ENCODE measurements around the gene MFSD6.
"Not testable (repeated sequence)": the region's sequence is repeated elsewhere in the genome, so short reads cannot be mapped to it uniquely, and the experiment has no call there.

Gene MFSD6

GRCh38 chr2:190407662-190408537 is at the start of gene MFSD6:
MFSD6 (plus strand) TSS chr2:190408355; CDS start chr2:190436030, 27,675 bp downstream.
- Histone ChIP-seq H3K36me3 (ENCODE audit: control insufficient read depth in 1 of 2, insufficient read depth in 2 of 2, low read length in 2 of 2) (no peaks in the 10 kb centered on the region), H3K9ac (ENCODE audit: low read depth in 1 of 2, low read length in 2 of 2) (peak within 1 kb of the TSS; percentile 75 to 88), H3K4me1 (ENCODE audit: control insufficient read depth in 1 of 2, insufficient read depth in 2 of 2, low read length in 2 of 2) (peaks cover 39 to 41% of the 10 kb centered on the region in 2 donors), H3K27ac (ENCODE audit: low read depth, low read length) (peak within 1 kb of the TSS; percentile 72), H3K4me3 (ENCODE audit: low read depth in 1 of 2, low read length in 2 of 2) (peak within 1 kb of the TSS; percentile 85 to 90), H3K9me3 (ENCODE audit: control insufficient read depth in 1 of 2, low read length in 2 of 2) (no peaks in the 10 kb centered on the region), H3K27me3 (ENCODE audit: control insufficient read depth in 1 of 2, insufficient read depth in 2 of 2, low read length in 2 of 2) (no peaks in the 10 kb centered on the region)

DNA sequence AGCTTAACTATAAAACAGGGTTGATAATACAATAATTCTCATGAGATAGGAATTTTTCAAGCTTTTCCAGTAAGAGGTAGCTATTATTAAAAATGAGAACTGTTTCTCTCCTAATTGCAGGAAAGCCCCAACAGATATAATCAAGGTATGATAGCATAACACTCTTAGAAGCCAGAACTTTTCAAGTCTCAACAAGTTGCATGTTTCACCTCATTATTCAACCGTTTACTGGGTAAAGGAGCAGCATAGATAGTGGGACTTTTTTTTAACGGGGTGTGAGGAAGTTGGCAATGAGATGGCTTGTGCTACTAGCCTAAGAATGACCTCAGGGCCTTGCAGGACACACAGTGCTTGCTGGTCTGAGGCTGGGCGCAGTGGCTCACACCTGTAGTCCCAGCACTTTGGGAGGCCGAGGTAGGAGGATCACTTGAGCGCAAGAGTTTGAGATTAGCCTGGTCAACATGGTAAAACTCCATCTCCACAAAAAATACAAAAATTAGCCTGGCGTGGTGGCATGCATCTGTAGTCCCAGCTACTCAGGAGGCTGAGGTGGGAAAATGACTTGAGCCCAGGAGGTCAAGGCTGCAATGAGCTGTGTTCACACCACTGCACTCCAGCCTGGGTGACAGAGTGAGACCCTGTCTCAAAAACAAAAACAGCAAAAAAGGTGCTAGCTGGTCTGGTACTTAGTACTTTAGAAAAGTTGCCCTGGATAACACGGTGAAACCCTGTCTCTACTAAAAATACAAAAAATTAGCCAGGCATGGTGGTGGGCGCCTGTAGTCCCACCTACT is 49.3 kb upstream of the MFSD6 start:
- H3K27me3 ChIP-seq (ENCODE audit: control insufficient read depth in 1 of 2, insufficient read depth in 2 of 2, low read length in 2 of 2); H3K36me3 ChIP-seq (ENCODE audit: control insufficient read depth in 1 of 2, insufficient read depth in 2 of 2, low read length in 2 of 2); H3K4me3 ChIP-seq (ENCODE audit: low read depth in 1 of 2, low read length in 2 of 2); H3K9me3 ChIP-seq (ENCODE audit: control insufficient read depth in 1 of 2, low read length in 2 of 2); H3K9ac ChIP-seq (ENCODE audit: low read depth in 1 of 2, low read length in 2 of 2); H3K27ac ChIP-seq (ENCODE audit: low read depth, low read length): not testable (repeated sequence)
- H3K4me1 ChIP-seq (ENCODE audit: control insufficient read depth in 1 of 2, insufficient read depth in 2 of 2, low read length in 2 of 2): peaks cover 27 to 46% of the 10 kb centered on the region in 2 donors

DNA sequence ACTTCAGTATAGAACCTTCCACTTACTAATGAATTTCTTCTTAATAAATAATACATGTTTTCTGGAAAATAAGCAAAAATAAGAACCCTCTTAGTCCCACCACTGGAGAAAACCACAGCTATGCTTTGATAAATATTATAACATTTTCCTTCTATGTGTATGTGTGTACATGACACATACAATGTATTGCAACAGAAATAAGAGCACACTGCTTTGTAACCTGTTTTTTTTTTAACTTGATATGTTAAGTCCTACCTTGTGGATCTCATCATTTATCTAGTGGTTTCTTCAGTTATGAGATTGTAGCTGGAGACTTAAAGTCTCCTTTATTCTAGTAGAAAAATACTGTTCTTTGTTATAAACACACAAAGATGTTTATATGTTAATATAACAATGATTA is 47.6 kb upstream of the MFSD6 start:
- Histone ChIP-seq H3K27ac (ENCODE audit: low read depth, low read length) (no peak overlapping the region), H3K9ac (ENCODE audit: low read depth in 1 of 2, low read length in 2 of 2) (peak overlapping the region in 1 of 2 donors; percentile 49)

GRCh38 chr2:190360965-190361364 is 47.2 kb upstream of the MFSD6 start:
- Histone ChIP-seq H3K36me3 (ENCODE audit: control insufficient read depth in 1 of 2, insufficient read depth in 2 of 2, low read length in 2 of 2) (peaks cover 4 to 23% of the 10 kb centered on the region in 2 donors), H3K4me1 (ENCODE audit: control insufficient read depth in 1 of 2, insufficient read depth in 2 of 2, low read length in 2 of 2) (peaks cover 23 to 32% of the 10 kb centered on the region in 2 donors), H3K4me3 (ENCODE audit: low read depth in 1 of 2, low read length in 2 of 2) (no peak overlapping the region), H3K9me3 (ENCODE audit: control insufficient read depth in 1 of 2, low read length in 2 of 2) (no peaks in the 10 kb centered on the region), H3K9ac (ENCODE audit: low read depth in 1 of 2, low read length in 2 of 2) (no peak overlapping the region), H3K27ac (ENCODE audit: low read depth, low read length) (no peak overlapping the region), H3K27me3 (ENCODE audit: control insufficient read depth in 1 of 2, insufficient read depth in 2 of 2, low read length in 2 of 2) (no peaks in the 10 kb centered on the region)

More for the DNA sequence above, 47.6 kb upstream of the MFSD6 start:
- peaks cover 23 to 33% of the 10 kb centered on the region in 2 donors for H3K4me1 ChIP-seq (ENCODE audit: control insufficient read depth in 1 of 2, insufficient read depth in 2 of 2, low read length in 2 of 2)
- H3K27me3 ChIP-seq (ENCODE audit: control insufficient read depth in 1 of 2, insufficient read depth in 2 of 2, low read length in 2 of 2): no peaks in the 10 kb centered on the region
- H3K36me3 ChIP-seq (ENCODE audit: control insufficient read depth in 1 of 2, insufficient read depth in 2 of 2, low read length in 2 of 2): peaks cover 2 to 19% of the 10 kb centered on the region in 2 donors
- H3K4me3 ChIP-seq (ENCODE audit: low read depth in 1 of 2, low read length in 2 of 2): peak overlapping the region in 1 of 2 donors; percentile 60
- H3K9me3 ChIP-seq (ENCODE audit: control insufficient read depth in 1 of 2, low read length in 2 of 2): no peaks in the 10 kb centered on the region

DNA sequence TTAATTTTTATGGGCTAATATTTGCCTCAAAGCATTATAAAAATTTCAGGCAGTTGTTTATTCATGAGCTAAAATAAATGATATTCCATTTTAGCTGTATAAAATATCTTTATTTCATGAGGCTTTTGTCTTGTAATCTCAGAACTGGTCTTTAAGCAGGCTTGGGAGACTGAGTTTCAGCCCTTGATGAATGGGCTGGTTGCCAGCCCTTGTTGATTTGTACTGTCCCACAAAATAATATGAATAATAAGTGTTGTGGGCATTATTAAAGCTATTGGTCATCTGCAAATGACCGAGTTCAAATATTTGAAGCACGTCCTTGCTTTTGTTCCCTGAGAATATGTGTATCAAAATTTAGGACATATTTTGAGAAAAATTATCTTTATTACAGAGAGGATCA is 46.6 kb upstream of the MFSD6 start:
- Histone ChIP-seq H3K9me3 (ENCODE audit: control insufficient read depth in 1 of 2, low read length in 2 of 2) (no peaks in the 10 kb centered on the region), H3K27me3 (ENCODE audit: control insufficient read depth in 1 of 2, insufficient read depth in 2 of 2, low read length in 2 of 2) (no peaks in the 10 kb centered on the region), H3K4me3 (ENCODE audit: low read depth in 1 of 2, low read length in 2 of 2) (no peak overlapping the region), H3K36me3 (ENCODE audit: control insufficient read depth in 1 of 2, insufficient read depth in 2 of 2, low read length in 2 of 2) (peaks cover 4 to 29% of the 10 kb centered on the region in 2 donors), H3K4me1 (ENCODE audit: control insufficient read depth in 1 of 2, insufficient read depth in 2 of 2, low read length in 2 of 2) (peaks cover 23 to 26% of the 10 kb centered on the region in 2 donors), H3K27ac (ENCODE audit: low read depth, low read length) (no peak overlapping the region), H3K9ac (ENCODE audit: low read depth in 1 of 2, low read length in 2 of 2) (no peak overlapping the region)

GRCh38 chr2:190362894-190363293 is 45.3 kb upstream of the MFSD6 start:
- H3K9me3 ChIP-seq (ENCODE audit: control insufficient read depth in 1 of 2, low read length in 2 of 2): no peaks in the 10 kb centered on the region
- H3K27ac ChIP-seq (ENCODE audit: low read depth, low read length): no peak overlapping the region
- no peak overlapping the region for H3K4me3 ChIP-seq (ENCODE audit: low read depth in 1 of 2, low read length in 2 of 2)
- H3K27me3 ChIP-seq (ENCODE audit: control insufficient read depth in 1 of 2, insufficient read depth in 2 of 2, low read length in 2 of 2): no peaks in the 10 kb centered on the region
- H3K36me3 ChIP-seq (ENCODE audit: control insufficient read depth in 1 of 2, insufficient read depth in 2 of 2, low read length in 2 of 2): peaks cover 4 to 41% of the 10 kb centered on the region in 2 donors
- H3K4me1 ChIP-seq (ENCODE audit: control insufficient read depth in 1 of 2, insufficient read depth in 2 of 2, low read length in 2 of 2): peaks cover 11 to 21% of the 10 kb centered on the region in 2 donors
- H3K9ac ChIP-seq (ENCODE audit: low read depth in 1 of 2, low read length in 2 of 2): no peak overlapping the region

- Histone ChIP-seq H3K36me3 (ENCODE audit: control insufficient read depth in 1 of 2, insufficient read depth in 2 of 2, low read length in 2 of 2) (peaks cover 21 to 63% of the 10 kb centered on the region in 2 donors), H3K27ac (ENCODE audit: low read depth, low read length) (no peak overlapping the region), H3K4me1 (ENCODE audit: control insufficient read depth in 1 of 2, insufficient read depth in 2 of 2, low read length in 2 of 2) (peaks cover 0 to 2% of the 10 kb centered on the region in 2 donors), H3K27me3 (ENCODE audit: control insufficient read depth in 1 of 2, insufficient read depth in 2 of 2, low read length in 2 of 2) (no peaks in the 10 kb centered on the region), H3K4me3 (ENCODE audit: low read depth in 1 of 2, low read length in 2 of 2) (no peak overlapping the region), H3K9me3 (ENCODE audit: control insufficient read depth in 1 of 2, low read length in 2 of 2) (no peaks in the 10 kb centered on the region), H3K9ac (ENCODE audit: low read depth in 1 of 2, low read length in 2 of 2) (no peak overlapping the region)
Measured at GRCh38 chr2:190365499-190366204, 42.5 kb upstream of the MFSD6 start.

DNA sequence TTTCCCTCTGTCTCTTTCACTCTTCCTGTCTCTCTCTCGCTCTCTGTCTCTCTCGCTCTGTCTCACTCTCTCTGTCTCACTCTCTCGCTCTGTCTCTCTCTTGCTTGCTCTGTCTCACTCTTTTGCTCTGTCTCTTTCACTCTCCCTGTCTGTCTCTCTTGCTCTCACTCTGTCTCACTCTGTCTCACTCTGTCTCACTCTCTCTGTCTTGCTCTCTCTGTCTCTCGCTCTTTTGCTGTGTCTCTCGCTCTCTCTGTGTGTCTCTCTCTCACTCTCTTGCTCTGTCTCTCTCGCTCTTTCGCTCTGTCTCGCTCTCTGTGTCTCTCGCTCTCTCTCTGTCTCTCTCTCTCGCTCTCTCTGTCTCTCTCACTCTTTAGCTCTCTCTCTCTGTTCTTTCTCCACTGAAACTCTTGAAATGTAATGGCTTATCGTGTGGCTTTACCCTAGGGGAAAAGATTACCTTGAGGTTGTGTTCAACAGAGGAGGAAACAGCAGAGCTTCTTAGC is 41.9 kb upstream of the MFSD6 start:
- no peaks in the 10 kb centered on the region for H3K27me3 ChIP-seq (ENCODE audit: control insufficient read depth in 1 of 2, insufficient read depth in 2 of 2, low read length in 2 of 2)
- peaks cover 24 to 70% of the 10 kb centered on the region in 2 donors for H3K36me3 ChIP-seq (ENCODE audit: control insufficient read depth in 1 of 2, insufficient read depth in 2 of 2, low read length in 2 of 2)
- H3K9ac ChIP-seq (ENCODE audit: low read depth in 1 of 2, low read length in 2 of 2): no peak overlapping the region
- no peak overlapping the region for H3K27ac ChIP-seq (ENCODE audit: low read depth, low read length)
- no peak overlapping the region for H3K4me3 ChIP-seq (ENCODE audit: low read depth in 1 of 2, low read length in 2 of 2)
- no peaks in the 10 kb centered on the region for H3K9me3 ChIP-seq (ENCODE audit: control insufficient read depth in 1 of 2, low read length in 2 of 2)
- no peaks in the 10 kb centered on the region for H3K4me1 ChIP-seq (ENCODE audit: control insufficient read depth in 1 of 2, insufficient read depth in 2 of 2, low read length in 2 of 2)

- Histone ChIP-seq H3K36me3 (ENCODE audit: control insufficient read depth in 1 of 2, insufficient read depth in 2 of 2, low read length in 2 of 2) (peaks cover 24 to 72% of the 10 kb centered on the region in 2 donors), H3K9ac (ENCODE audit: low read depth in 1 of 2, low read length in 2 of 2) (no peak overlapping the region), H3K4me1 (ENCODE audit: control insufficient read depth in 1 of 2, insufficient read depth in 2 of 2, low read length in 2 of 2) (no peaks in the 10 kb centered on the region), H3K27me3 (ENCODE audit: control insufficient read depth in 1 of 2, insufficient read depth in 2 of 2, low read length in 2 of 2) (no peaks in the 10 kb centered on the region), H3K4me3 (ENCODE audit: low read depth in 1 of 2, low read length in 2 of 2) (no peak overlapping the region), H3K27ac (ENCODE audit: low read depth, low read length) (no peak overlapping the region), H3K9me3 (ENCODE audit: control insufficient read depth in 1 of 2, low read length in 2 of 2) (no peaks in the 10 kb centered on the region)
Measured at GRCh38 chr2:190367091-190367490, 41.1 kb upstream of the MFSD6 start.

All from duodenal mucosa (tissue), 2 donors.